Measurements from ENCODE around the gene GAGE12E. TPM values are rescaled to one million over a fixed set of nuclear protein-coding genes. Genes with fewer than 3 reads are reported as not detected.
"Not testable (repeated sequence)": the region's sequence is repeated elsewhere in the genome, so short reads cannot be mapped to it uniquely, and the experiment has no call there.

GAGE12E gene
- polyA plus RNA-seq (2012; ENCODE audit: low read depth, missing spikeins): not detected

GRCh38 chrX:49550989-49551388 is at the start of gene GAGE12E:
TSS of gene GAGE12E (plus strand) at chrX:49551289. CDS start at chrX:49552444, 1,155 bp downstream.
- FAIRE-seq; DNase-seq (ENCODE audit: insufficient read length, low spot score): not testable (repeated sequence)

GRCh38 chrX:49531877-49532276 is 19.2 kb upstream of the GAGE12E start, which contains the start of gene GAGE12C:
TSS of gene GAGE12C (plus strand) at chrX:49532177. CDS start at chrX:49533332, 1,155 bp downstream.
- FAIRE-seq; DNase-seq (ENCODE audit: insufficient read length, low spot score): not testable (repeated sequence)

- FAIRE-seq; DNase-seq (ENCODE audit: insufficient read length, low spot score): not testable (repeated sequence)
These were observed 9.7 kb upstream of the GAGE12E start, which contains the start of gene GAGE12D for GRCh38 chrX:49541433-49541832. TSS of gene GAGE12D (plus strand) at chrX:49541733. CDS start at chrX:49542888, 1,155 bp downstream.

GRCh38 chrX:49560542-49560941 is 9.5 kb downstream of the GAGE12E start, which contains the start of gene GAGE12F:
TSS of gene GAGE12F (plus strand) at chrX:49560842. CDS start at chrX:49561997, 1,155 bp downstream.
- FAIRE-seq; DNase-seq (ENCODE audit: insufficient read length, low spot score): not testable (repeated sequence)

GRCh38 chrX:49568728-49569127 is 17.6 kb downstream of the GAGE12E start:
- not testable (repeated sequence) for DNase-seq (ENCODE audit: insufficient read length, low spot score); FAIRE-seq

GRCh38 chrX:49569152-49569551 is 18.1 kb downstream of the GAGE12E start:
- DNase-seq (ENCODE audit: insufficient read length, low spot score); FAIRE-seq: not testable (repeated sequence)

GRCh38 chrX:49570100-49570499 is 19.0 kb downstream of the GAGE12E start, which contains the start of gene GAGE12G:
TSS of gene GAGE12G (plus strand) at chrX:49570400. CDS start at chrX:49571555, 1,155 bp downstream.
- FAIRE-seq; DNase-seq (ENCODE audit: insufficient read length, low spot score): not testable (repeated sequence)

GRCh38 chrX:49579649-49580048 is 28.6 kb downstream of the GAGE12E start, which contains the start of gene GAGE12H:
TSS of gene GAGE12H (plus strand) at chrX:49579949. CDS start at chrX:49581104, 1,155 bp downstream.
- not testable (repeated sequence) for DNase-seq (ENCODE audit: insufficient read length, low spot score)

GRCh38 chrX:49589196-49589595 is 38.1 kb downstream of the GAGE12E start, which contains the start of gene GAGE2A:
TSS of gene GAGE2A (plus strand) at chrX:49589496. CDS start at chrX:49590651, 1,155 bp downstream.
- not testable (repeated sequence) for FAIRE-seq; DNase-seq (ENCODE audit: insufficient read length, low spot score)

More at GRCh38 chrX:49579649-49580048, 28.6 kb downstream of the GAGE12E start, which contains the start of gene GAGE12H:
- not testable (repeated sequence) for FAIRE-seq

- DNase-seq (ENCODE audit: insufficient read length, low spot score); FAIRE-seq: not testable (repeated sequence)
These were observed 38.8 kb downstream of the GAGE12E start for GRCh38 chrX:49589769-49590478.

- not testable (repeated sequence) for FAIRE-seq; DNase-seq (ENCODE audit: insufficient read length, low spot score)
These were observed 39.4 kb downstream of the GAGE12E start for GRCh38 chrX:49590488-49590887.

- FAIRE-seq; DNase-seq (ENCODE audit: insufficient read length, low spot score): not testable (repeated sequence)
These were observed 47.6 kb downstream of the GAGE12E start, which contains the start of gene GAGE1 for GRCh38 chrX:49598720-49599119. TSS of gene GAGE1 (plus strand) at chrX:49599020. CDS start at chrX:49600175, 1,155 bp downstream.
